Testis (tissue), 3 donors: ENCODE data around the gene PITX1. TPM values are rescaled to one million over a fixed set of nuclear protein-coding genes. Genes with fewer than 3 reads are reported as not detected.

ENCODE experiments used
- DNase-seq: peaks from one replicate; pipeline ENCODE4 v3.0.0-alpha.2; 2019
- H3K27ac ChIP-seq, 2 donors: fragments of 200-600 bp; sonication (generic); one replicate each; pipeline ENCODE4 v1.5.1; 2019
- H3K27me3 ChIP-seq: fragments of 200-600 bp; sonication (generic); one replicate; pipeline ENCODE4 v1.5.1; 2019
- H3K36me3 ChIP-seq: fragments of 200-600 bp; sonication (generic); one replicate; pipeline ENCODE4 v1.5.1; 2017; ENCODE audit warnings: low read depth; ENCODE audit errors: missing control alignments
- H3K4me1 ChIP-seq: fragments of 200-600 bp; sonication (generic); one replicate; pipeline ENCODE4 v1.5.1; 2019
- H3K4me3 ChIP-seq, 2 donors: fragments of 200-600 bp; sonication (generic); one replicate each; pipeline ENCODE4 v1.5.1; 2017 to 2019
- H3K9me3 ChIP-seq: fragments of 200-600 bp; sonication (generic); one replicate; pipeline ENCODE4 v1.5.1; 2017
- POLR2A ChIP-seq: fragments of 450-650 bp; IDR thresholded peaks from one replicate; pipeline ENCODE4 v1.6.1; 2017; ENCODE audit warnings: antibody characterized with exemption, mild to moderate bottlenecking, moderate library complexity
- WGBS, 2 donors: methylation state at CpG; one replicate each; pipeline ENCODE4 v1.1.5; 2018; 5-methylcytosine and 5-hydroxymethylcytosine counted together
- intact Hi-C: fragments of 100-400 bp; cut with DNase I; formaldehyde crosslinking; loops from one replicate; pipeline ENCODE4 v1.15.1; 2023; ENCODE audit warnings: low total_unique reads
- polyA plus RNA-seq: library from polyadenylated mRNA; stranded (reverse); fragments of 350-450 nt; fragmentation: Illumina TruSeq; extraction: RNeasy Lipid Tissue Mini Kit (QIAGEN cat#74804); gene quantifications from one replicate; pipeline ENCODE4 v1.2.3, GENCODE V29; 2014; ENCODE audit warnings: low read depth, low replicate concordance; ENCODE audit not compliant: insufficient read depth
- total RNA-seq, 2 donors: library from RNA; depleted of rRNA; stranded (reverse); fragments of >200 nt; gene quantifications; one replicate each; pipeline ENCODE4 v1.2.3, GENCODE V29; 2016
- TF ChIP-seq, protein P1 (sequence below), 3 experiments: fragments of 450-650 bp in 2 of 3; fragments of 200-600 bp in 1 of 3; sonication (generic) in 1 of 3; IDR thresholded peaks; one replicate each; pipeline ENCODE4 v1.5.1; 2016 to 2019; ENCODE audit warnings: antibody characterized with exemption in 3 of 3, mild to moderate bottlenecking in 2 of 3, moderate library complexity in 1 of 3

Gene PITX1
- total and polyA plus RNA-seq, 3 donors from 2014 or later = 3.0 to 4.1 (median 3.6) TPM

DNA sequence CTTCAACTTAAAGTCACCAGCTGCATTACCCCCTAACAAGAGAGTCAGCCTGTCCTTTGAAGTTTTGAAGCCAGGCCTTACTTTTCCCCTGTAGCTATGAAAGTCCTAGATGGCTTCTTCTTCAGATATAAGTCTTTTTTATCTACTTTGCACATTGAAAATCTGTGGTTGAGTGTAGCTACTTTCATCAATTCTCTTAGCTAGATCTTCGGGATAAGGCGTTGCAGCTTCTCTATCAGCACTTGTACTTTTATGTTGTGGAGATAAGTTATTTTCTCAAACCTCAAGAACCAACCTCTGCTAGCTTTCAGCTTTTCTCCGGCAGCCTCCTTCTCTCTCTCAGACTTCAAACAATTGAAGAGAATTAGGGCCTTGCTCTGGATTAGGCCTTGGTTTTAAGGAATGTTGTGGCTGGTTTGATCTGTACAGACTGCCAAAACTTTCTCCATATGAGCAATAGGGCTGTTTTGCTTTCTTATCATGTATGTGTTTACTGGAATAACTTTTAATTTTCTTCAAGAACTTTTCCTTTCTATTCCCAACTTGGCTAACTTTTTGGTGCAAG is 44.7 kb downstream of the PITX1 start:
- Histone ChIP-seq H3K36me3 (no peaks in the 10 kb centered on the region), H3K27ac (no peak overlapping the region), H3K4me1 (no peaks in the 10 kb centered on the region), H3K27me3 (no peaks in the 10 kb centered on the region), H3K4me3 (no peak overlapping the region), H3K9me3 (no peaks in the 10 kb centered on the region)
- no peak for DNase-seq
- intact Hi-C loops = no loop called here
- TF ChIP-seq, protein P1, sequence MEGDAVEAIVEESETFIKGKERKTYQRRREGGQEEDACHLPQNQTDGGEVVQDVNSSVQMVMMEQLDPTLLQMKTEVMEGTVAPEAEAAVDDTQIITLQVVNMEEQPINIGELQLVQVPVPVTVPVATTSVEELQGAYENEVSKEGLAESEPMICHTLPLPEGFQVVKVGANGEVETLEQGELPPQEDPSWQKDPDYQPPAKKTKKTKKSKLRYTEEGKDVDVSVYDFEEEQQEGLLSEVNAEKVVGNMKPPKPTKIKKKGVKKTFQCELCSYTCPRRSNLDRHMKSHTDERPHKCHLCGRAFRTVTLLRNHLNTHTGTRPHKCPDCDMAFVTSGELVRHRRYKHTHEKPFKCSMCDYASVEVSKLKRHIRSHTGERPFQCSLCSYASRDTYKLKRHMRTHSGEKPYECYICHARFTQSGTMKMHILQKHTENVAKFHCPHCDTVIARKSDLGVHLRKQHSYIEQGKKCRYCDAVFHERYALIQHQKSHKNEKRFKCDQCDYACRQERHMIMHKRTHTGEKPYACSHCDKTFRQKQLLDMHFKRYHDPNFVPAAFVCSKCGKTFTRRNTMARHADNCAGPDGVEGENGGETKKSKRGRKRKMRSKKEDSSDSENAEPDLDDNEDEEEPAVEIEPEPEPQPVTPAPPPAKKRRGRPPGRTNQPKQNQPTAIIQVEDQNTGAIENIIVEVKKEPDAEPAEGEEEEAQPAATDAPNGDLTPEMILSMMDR (IDR thresholded peaks at IDR 0.05) = no peak
- 80 to 95% methylated on average over 3 of the region's 3 CpGs for WGBS, 2 donors

DNA sequence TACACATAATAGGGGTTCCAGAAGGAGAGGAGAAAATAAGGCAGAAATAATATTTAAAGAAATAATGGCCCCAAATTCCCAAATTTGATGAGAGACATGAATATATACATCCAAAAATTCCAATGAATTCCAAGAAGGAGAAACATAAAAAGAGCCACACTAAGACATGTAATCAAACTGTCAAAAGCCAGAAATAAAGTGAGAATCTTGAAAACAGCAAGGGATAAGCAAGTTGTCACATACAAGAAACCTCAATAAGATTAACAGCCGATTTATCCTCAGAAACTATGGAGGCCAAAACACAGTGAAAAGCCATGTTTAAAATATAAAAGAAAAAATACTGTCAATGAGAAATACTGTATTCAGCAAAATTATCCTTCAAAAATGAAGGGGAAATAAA is 51.8 kb downstream of the PITX1 start:
- intact Hi-C loops = no loop called here
- no peaks in the 10 kb centered on the region for H3K9me3 ChIP-seq
- 91 to 92% methylated on average over 1 of the region's 1 CpG for WGBS, 2 donors
- no peaks in the 10 kb centered on the region for H3K4me1 ChIP-seq
- no peaks in the 10 kb centered on the region for H3K27me3 ChIP-seq
- H3K4me3 ChIP-seq = no peak overlapping the region
- H3K27ac ChIP-seq = no peak overlapping the region
- no peak for DNase-seq
- H3K36me3 ChIP-seq = no peaks in the 10 kb centered on the region
- TF ChIP-seq, protein P1 (IDR thresholded peaks at IDR 0.05) = no peak
- no peak for TF ChIP-seq POLR2A

DNA sequence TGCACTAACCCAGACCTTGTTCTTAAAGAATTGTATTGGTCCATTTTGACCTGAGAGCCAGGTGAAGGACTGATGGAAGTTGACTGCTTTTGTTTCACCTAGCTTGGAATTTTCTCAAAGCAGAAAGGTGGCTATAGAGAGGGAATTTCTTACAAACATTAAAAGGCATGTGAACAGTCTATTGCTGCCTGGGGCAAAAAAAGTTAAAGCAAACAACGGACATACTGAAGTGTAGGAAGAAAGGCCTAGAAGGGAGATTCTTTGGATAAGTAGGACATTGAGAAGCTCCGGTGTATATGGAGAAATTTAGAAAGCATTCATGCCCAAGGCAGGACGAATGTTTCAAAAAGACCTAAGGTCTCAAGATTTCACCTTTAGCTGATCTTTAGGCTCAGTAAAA is 54.6 kb downstream of the PITX1 start:
- 85 to 90% methylated on average over 3 of the region's 3 CpGs for WGBS, 2 donors
- intact Hi-C loops = no loop called here
- no peak overlapping the region for H3K27ac ChIP-seq
- no peaks in the 10 kb centered on the region for H3K27me3 ChIP-seq
- no peaks in the 10 kb centered on the region for H3K4me1 ChIP-seq
- no peak for DNase-seq
- no peak overlapping the region for H3K4me3 ChIP-seq
- no peaks in the 10 kb centered on the region for H3K9me3 ChIP-seq
- TF ChIP-seq, protein P1 (IDR thresholded peaks at IDR 0.05) = no peak
- no peak for TF ChIP-seq POLR2A
- H3K36me3 ChIP-seq = no peaks in the 10 kb centered on the region

Other genes with a start within 250 kb of the PITX1 start
- gene C5orf24, start 188.3 kb downstream of the PITX1 start, total RNA-seq = 10 to 100 TPM; 48.1 to 53.6 TPM
- 34.6 TPM for gene C5orf24, start 188.3 kb downstream of the PITX1 start, polyA plus RNA-seq
- 10 to 100 TPM; 47.8 to 68.1 TPM for gene TXNDC15, start 159.9 kb downstream of the PITX1 start, total RNA-seq
- 64.2 TPM for gene TXNDC15, start 159.9 kb downstream of the PITX1 start, polyA plus RNA-seq
- 10 to 100 TPM; 13.4 to 17.6 TPM for gene PCBD2, start 129.1 kb downstream of the PITX1 start, total RNA-seq
- 5.9 TPM for gene PCBD2, start 129.1 kb downstream of the PITX1 start, polyA plus RNA-seq
- 10 to 100 TPM; 11.8 to 21.7 TPM for gene CATSPER3, start 66.3 kb downstream of the PITX1 start, total RNA-seq
- 56.6 TPM for gene CATSPER3, start 66.3 kb downstream of the PITX1 start, polyA plus RNA-seq